AML-193 (cell line): Measurements from ENCODE around the gene TRAF7.
A peak's percentile ranks its signal among the peaks of the same experiment; 100 is the strongest.
"Not testable (repeated sequence)": the region's sequence is repeated elsewhere in the genome, so short reads cannot be mapped to it uniquely, and the experiment has no call there.

Experiments used
- DNase-seq, 2 experiments: peaks; one replicate each; lab custom pipeline; 2025; lab: John Stamatoyannopoulos, UW

The TRAF7 gene

GRCh38 chr16:2155091-2155950 is at the start of gene TRAF7:
Gene TRAF7 (plus strand): TSS chr16:2155782. CDS start chr16:2163921, 8,139 bp downstream.
- peak; percentile 99 for DNase-seq

DNA sequence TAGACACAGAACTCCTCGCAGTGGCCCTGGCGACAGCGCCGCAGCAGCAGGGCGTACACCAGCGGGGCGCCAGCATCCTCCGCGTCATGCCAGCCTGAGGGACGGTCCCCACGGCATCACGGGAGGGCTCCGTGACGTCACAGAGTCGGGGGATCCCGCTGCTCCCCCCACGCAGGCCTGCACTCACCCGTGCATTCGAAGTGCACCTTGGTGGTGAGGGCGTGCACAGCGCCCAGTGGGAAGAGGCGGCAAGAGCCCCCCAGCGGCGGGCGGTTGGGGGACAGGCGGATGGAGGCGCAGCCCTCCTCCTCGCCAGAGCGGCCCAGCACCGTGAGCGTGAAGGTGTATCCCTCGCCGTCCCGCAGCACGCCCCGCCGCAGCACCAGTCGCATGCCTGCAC is 49.4 kb upstream of the TRAF7 start:
- not testable (repeated sequence) for DNase-seq

GRCh38 chr16:2107121-2107790 is 48.3 kb upstream of the TRAF7 start:
- DNase-seq: not testable (repeated sequence)

GRCh38 chr16:2107791-2108125 is 47.8 kb upstream of the TRAF7 start:
- not testable (repeated sequence) for DNase-seq

GRCh38 chr16:2108446-2109270 is 46.9 kb upstream of the TRAF7 start:
- not testable (repeated sequence) for DNase-seq

DNA sequence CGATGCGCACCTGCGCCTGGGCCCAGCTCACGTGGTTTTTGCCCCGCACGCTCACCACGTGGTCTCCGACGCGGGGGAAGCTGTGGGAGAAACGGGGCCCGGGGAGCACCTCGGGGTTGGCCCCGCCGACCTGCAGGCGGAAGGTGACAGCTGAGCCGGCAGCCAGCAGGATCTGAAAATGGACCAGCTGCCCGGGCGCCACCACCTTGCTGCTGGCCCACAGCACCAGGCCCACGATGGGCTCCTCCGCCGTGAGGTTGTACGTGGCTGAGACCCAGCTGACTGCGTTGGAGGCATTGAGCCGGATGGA is 46.4 kb upstream of the TRAF7 start:
- not testable (repeated sequence) for DNase-seq

GRCh38 chr16:2109872-2110271 is 45.7 kb upstream of the TRAF7 start:
- not testable (repeated sequence) for DNase-seq

- not testable (repeated sequence) for DNase-seq
These were observed 45.1 kb upstream of the TRAF7 start for GRCh38 chr16:2110332-2111008.

DNA sequence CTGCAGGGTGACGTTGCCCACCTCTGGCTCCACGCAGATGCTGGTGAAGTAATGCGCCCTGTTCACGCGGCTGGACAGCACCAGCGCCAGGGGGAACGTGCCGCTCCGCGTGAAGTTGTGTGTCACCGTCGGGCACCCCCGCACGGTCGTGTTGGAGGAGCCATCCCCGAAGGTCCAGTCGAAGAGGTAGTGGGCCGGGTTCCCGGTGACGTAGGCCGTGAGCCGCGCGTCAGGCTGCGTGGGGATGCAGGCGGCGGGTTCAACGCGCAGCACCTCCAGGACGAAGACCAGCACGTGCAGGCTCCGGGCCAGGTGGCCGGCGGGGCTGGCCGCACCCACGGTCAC is 44.6 kb upstream of the TRAF7 start:
- DNase-seq: not testable (repeated sequence)

- not testable (repeated sequence) for DNase-seq
These were observed 43.9 kb upstream of the TRAF7 start for GRCh38 chr16:2111412-2112335.

GRCh38 chr16:2112539-2113106 is 43.0 kb upstream of the TRAF7 start:
- DNase-seq: not testable (repeated sequence)

DNA sequence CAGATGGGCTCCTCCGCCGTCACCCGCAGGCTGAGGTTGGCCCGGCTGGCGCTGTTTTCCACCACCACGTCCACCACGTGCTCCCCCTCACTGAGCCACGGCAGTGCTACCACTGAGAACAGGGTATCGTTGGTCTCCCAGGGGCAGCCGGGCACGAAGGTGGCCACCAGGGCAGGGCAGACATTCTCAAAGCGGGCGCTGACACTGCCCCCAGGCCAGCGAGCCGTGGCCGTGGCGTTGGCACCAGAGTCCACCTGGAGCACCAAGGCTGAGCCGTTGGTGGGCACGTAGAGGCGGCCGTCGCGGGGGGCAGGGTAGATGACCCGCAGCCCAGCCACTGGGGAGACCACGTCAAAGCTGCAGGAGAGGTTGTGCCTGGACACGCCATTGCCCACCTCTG is 41.4 kb upstream of the TRAF7 start:
- DNase-seq: not testable (repeated sequence)

DNA sequence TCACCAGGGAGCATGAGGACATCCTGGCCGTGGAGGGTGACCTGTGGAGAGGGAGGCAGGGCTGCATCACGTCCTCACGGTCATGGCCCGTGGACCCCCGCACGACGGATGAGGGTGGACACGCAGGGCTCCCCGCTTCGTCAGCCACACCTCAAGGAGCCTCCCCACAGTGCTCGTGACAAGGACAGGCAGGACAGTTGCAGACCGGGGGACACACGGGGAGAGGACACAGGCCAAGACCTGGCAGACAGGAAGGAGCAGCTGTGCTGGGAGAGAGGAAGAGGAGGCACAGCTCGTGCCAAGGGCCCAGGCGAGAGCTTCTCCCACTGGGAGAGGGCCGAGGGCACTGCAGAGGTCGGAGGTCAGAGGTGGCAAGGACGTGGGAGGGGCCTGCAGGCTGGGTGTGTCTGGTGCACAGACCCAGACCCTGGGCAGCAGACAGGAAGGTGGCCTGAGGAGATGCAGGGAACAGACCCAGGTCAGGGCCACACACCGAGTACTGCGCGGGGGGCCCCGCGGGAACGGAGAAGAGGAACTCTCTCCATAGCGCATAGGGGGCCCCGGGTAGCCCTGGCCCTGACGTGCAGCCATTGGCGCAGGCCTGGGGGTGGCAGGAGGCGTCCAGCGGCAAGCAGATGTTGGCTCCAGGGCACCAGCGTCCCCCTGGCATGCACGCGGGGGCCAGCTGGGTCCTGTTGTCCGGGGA is 40.5 kb upstream of the TRAF7 start:
- not testable (repeated sequence) for DNase-seq

DNA sequence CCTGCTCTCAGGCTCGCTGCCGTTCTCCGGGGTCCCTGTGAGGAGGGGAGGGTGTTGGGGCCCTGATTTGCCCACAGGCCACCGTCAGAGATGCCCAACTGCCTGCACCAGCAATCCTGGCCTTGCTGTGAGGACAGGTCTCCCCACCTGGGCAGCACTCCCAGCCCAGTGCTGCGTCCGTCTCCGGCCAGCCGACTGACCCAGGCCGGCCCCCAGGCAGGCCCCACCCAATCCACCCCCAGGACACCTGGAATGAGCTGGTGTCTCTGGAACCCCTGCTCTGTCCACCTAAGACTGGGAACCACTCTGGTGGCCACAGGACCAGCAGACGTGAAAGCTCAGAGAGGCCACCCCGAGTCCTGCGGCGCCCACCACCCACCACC is 40.0 kb upstream of the TRAF7 start:
- no peak for DNase-seq

- not testable (repeated sequence) for DNase-seq
These were observed 39.2 kb upstream of the TRAF7 start for GRCh38 chr16:2116428-2116827.

- not testable (repeated sequence) for DNase-seq
These were observed 38.2 kb upstream of the TRAF7 start for GRCh38 chr16:2117341-2117740.

DNA sequence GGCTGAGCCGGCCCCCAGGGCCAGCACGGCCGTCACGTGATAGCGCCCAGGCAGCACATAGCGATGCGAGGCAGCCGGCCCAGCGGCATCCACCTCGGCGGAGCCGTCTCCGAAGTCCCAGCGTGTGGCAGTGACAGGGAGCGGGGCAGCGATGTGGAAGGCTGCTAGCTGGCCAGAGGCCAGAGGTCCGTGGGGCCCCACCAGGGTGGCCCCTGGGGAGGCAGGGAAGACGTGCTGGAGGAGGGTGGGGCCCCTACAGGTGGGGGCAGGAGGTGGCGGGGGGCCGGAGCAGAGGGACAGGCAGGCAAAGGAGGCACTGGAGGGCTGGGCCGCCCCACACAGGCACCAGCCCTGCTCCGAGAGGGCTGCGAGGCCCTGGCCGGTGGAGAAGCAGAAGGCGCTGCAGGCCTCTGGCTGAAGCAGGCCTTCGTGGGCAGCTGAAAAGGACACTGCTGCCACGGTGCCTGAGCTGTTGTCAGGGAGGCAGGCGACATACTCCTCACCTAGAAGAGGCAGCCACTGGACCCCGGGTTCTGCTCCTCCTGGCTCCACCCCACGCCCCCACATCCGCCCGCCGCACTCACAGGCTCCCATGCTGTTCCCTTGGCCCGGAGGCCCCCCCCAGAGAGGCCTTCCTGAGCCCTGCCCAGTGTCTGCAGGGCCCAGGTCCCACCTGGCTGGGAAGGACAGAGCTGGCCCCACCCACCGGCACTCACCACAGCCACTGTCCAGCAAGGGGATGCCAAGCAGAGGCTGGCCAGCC is 37.4 kb upstream of the TRAF7 start:
- DNase-seq: not testable (repeated sequence)

GRCh38 chr16:2121325-2121724 is 34.3 kb upstream of the TRAF7 start:
- not testable (repeated sequence) for DNase-seq

DNA sequence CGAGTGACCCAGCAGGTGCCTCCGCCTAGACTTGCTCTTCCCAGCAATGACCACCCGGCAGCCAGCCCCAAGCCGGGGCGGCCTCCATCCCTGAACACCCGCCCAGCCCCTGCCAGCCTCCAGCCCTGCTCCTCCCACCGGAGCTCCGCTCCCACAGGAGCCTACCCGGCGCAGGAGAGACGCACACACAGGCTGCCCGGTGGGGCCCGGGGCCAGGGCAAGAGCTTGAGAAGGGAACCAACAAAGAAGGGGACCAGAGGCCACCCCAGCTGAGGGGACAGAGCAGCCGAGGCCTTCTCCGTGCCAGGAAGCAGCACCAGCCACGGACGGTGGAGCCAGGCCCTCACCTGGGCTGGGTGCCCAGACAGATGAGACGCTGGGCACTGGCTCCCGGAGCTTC is 33.7 kb upstream of the TRAF7 start:
- DNase-seq: no peak
